Measurements from ENCODE around the gene ZNF45. TPM values are rescaled to one million over a fixed set of nuclear protein-coding genes. Genes with fewer than 3 reads are reported as not detected.
"Not testable (repeated sequence)": the region's sequence is repeated elsewhere in the genome, so short reads cannot be mapped to it uniquely, and the experiment has no call there.

Gene ZNF45
- total RNA-seq, 1 donor from 2014 or later, result 3.3 TPM

DNA sequence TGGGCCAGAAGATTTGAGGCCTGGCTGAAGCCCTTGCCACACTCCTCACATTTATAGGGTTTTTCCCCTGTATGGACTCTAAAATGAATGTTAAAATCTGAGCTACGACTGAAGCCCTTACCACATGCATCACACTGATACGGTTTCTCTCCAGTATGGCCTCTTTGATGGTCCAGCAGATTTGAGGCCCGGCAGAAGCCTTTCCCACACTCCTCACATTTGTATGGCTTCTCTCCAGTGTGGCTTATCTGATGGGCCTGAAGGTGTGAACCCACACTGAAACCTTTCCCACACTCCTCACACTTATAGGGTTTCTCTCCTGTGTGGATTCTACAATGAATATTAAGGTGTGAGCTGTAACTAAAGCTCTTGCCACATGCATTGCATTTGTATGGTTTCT, 21.0 kb downstream of the ZNF45 start:
- DNase-seq (ENCODE audit: low spot score) (no peak), ATAC-seq (no peak)

DNA sequence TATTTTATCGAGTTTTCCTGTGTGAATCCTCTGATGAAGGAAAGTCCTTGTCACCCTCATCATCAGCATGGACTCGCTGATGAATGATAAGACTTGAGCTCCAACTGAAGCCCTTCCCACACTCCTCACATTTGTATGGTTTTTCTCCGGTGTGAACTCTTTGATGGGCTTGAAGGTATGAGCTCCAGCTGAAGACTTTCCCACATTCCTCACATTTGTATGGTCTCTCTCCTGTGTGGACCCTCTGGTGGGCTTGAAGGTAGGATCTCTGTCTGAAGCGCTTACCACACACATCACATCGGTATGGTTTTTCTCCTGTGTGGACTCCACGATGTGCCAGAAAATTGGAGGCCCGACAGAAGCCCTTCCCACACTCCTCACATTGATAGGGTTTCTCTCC, 21.7 kb downstream of the ZNF45 start:
- no peak for DNase-seq (ENCODE audit: low spot score)
- ATAC-seq, result no peak

DNA sequence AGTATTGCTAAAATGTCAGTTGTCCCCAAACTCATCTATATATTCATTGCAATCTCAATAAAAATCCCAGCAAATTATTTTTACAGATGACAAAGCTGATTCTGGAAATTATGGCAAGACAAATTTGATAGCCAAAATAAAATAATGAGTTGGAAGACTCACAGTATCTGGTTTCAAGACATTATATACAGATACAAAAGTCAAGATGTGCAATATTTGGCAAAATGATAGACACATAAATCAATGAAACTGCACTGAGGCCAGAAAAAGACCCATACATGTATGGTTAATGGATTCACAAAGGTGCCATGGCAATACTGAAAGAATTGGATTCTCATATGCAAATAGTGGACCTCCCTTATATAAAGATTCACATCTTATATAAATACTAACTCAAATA, 24.2 kb downstream of the ZNF45 start:
- ATAC-seq, result no peak

DNA sequence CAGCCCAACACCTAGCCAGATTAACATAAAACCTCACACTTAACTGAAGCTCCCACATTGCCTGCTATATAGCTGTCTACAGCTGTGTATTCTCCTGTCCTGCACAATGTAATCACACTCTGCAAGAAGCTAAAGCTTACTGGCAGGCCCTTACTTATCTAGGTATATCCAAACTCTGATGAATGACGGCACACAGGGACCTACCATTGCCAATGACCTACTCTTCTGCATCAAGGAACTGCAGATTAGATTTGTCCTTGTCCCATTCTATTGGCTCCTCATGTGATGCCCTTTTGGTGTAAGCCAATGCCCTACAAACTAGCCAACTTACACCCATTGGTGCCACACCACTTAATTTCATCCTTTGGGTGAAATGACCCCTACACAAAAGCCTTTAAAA, 26.4 kb downstream of the ZNF45 start:
- ATAC-seq (no peak), DNase-seq (ENCODE audit: low spot score) (no peak)

More for the DNA sequence above, 24.2 kb downstream of the ZNF45 start:
- no peak for DNase-seq (ENCODE audit: low spot score)

DNA sequence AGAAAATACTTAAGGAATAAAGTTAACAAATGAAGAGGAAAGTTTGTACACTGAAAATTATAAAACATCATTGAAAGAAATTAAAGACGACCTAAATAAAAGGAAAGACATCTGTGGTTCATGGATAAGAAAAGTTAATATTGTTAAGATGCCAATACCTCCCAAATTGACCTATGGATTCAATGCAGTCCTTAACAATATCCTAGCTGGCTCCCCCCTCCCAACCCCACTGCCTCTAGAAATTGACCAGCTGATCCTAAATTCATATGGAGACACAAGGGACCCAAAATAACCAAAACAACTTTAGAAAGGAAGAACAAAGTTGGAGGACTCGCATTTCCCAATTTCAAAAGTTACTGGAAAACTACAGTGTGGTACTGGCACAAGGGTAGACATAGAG, 28.3 kb downstream of the ZNF45 start:
- ATAC-seq, result no peak
- no peak for DNase-seq (ENCODE audit: low spot score)

DNA sequence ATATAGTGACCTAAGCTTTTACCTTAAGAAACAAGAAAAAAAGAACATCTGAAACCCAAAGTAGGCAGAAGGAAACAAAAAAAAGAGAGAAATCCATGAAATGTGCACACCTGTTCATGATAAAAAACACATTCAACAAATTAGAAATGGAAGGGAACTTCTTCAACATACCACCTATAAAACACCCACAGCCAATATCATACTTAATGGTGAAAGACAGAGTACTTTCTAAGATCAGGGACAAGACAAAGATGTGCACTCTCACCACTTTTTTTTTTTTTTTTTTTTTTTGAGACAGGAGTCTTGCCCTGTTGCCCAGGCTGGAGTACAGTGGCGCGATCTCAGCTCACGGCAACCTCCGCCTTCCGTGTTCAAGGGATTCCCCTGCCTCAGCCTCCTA, 29.2 kb downstream of the ZNF45 start:
- no peak for ATAC-seq
- no peak for DNase-seq (ENCODE audit: low spot score)

DNA sequence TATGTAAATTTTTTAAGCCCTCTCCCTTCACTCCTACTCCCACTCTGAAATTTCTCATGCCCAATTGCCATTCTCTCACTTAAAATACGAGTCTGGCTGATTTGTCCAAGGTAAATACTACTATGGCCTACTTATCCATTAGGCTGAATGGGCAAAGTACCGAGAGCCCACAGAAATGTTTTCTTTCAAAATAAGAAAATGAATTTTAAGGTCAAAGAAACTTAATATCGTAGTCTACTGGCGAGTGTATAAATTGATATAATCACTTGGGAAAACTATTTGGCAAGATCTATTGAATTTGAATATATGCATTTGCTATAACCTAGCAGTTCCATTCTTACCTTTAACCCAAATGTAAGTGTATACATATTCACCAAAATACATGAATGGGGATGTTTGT, 32.7 kb downstream of the ZNF45 start:
- DNase-seq (ENCODE audit: low spot score) (no peak), ATAC-seq (no peak)

DNA sequence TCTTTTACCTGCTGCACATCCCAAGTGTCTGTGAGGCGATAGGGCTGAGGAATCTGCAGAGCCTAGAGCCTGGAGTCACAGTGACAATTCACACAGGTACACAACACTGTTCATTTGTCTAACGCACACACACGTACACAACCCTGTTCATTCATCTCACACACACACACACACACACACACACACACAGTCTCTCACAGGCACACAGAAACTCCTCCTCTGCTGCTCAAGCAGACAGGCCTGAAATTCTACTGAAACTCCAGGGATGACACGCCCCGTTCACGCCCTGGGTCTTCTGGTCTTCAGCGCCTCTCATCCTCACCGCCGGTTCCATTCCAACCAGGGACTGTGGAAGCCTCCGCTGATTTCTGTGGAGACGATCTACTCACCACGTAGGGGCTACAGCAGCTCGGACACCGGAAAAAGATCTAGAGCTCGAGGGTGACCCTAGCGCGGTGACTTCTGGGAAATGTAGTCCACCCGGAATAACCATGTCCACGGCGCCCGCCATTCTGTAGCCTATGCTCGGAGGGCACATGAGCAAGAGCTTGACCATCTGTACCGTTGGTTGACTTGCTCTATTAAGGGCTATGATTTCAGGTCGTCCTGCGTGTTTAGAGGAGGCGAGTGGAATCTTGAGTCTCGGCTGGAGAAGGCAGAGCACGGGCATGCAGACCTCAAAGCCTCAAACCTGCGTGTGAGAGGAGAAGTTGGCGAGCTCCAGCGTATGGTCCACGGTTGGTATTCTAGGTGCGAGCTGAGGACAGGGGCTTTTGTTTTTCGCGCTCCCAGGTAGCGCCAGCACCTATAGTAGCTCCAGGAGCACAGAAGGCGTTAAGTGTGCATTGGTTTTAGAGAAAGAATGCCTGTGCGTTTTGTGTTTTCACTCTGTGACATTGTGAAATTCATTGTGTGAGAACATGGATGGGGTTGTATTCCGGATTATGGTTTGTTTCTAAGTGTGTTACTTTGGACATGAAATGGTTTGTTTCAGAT, 33.4 kb downstream of the ZNF45 start:
- DNase-seq (ENCODE audit: low spot score) (peak; percentile 84), ATAC-seq (peak; percentile 100)

DNA sequence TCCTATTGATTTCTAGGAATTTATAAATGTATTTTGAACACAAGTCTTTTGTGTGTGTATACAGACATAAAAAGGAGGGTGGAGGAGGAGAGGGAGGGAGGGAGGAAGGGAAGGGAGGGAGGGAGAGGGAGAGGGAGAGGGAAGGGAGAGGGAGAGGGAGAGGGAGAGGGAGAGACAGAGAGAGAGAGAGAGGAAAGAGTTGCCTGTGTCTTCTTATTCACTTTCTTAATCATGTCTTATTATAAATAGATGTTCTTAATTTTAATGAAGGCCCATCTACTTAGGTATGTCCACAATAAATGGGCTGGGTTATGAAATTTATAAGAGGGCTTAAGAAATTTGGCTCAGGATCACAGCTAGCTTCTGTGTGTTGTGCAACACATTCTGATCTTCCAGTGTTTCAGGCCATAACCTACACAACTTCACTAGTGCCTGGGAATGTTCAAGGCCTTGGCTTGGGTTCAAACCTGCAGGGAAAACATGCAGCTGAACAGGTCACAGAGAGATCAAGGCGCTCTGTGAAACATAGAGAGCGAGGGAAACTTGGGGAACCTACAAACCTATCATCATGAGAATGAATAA, 39.3 kb downstream of the ZNF45 start:
- no peak for DNase-seq (ENCODE audit: low spot score)
- no peak for ATAC-seq

DNA sequence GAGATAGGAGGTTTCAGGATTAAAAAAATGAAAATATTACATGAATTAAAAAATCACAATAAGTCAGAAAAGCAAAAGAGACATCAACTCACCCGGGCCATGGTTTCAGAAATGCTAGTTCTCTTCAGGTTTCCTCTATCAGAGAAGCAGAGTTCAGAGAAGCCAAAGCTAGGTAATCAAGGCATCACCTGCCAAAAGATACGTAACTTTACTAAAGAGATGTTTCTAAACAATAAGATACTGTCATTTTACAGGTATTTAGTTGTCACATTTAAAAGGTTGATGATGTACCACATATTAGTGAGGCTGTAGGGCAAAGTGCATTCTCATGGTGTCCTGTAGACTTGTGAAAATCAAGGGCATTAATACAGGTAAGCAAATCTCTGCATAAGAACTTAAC, 51.2 kb downstream of the ZNF45 start, which contains the start of gene ZNF404:
Gene ZNF404, minus strand, starts transcription at position 101 of the 400 bp plus-strand sequence.
- no peak for ATAC-seq
- DNase-seq (ENCODE audit: low spot score), result no peak

DNA sequence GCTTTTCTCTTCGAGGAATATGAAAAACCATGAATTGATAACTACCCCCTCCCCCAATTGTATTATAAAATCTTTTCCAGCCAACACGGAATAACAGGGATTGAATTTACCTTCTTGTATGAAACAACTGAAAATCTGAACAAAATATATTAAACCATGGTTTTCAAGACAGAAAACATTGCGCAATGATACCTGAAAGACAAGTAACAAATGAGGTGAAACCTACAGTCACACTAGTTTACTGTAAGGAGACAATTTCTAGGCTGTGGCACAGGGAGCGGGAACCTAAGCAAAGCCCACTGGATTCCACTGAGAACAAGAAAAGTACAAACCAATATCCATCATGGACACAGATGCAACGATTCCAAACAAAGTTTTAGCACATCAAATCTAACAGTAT, 54.6 kb downstream of the ZNF45 start:
- ATAC-seq, result no peak
- no peak for DNase-seq (ENCODE audit: low spot score)

DNA sequence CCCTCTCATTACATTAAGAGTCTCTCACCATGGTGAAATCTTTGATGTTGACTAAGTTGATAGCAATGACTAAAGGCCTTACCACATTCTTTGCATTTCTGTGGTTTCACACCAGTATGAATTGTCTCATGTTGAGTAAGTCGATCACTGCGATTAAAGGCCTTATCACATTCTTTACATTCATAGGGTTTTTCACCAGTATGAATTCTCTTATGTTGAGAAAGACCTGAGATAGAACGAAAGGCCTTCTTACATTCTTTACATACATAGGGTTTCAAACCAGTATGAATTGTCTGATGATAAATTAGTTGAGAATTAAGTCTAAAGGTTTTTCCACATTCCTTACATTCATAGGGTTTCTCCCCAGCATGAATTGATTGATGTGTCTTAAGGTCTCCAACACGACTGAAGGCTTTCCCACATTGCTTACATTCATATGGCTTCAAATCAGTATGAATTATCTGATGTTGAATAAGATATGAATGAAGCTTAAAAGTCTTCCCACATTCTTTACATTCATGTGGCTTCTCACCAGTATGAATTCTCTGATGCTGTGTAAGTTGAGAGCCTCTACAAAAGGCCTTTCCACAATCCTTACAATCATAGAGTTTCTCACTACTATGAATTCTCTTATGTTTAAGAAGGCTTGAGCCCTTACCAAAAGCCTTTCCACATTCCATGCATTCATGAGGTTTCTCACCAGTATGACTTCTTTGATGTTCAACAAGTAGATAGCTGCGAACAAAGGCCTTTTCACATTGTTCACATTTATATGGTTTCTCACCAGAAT, 62.3 kb downstream of the ZNF45 start:
- ATAC-seq, result no peak
- no peak for DNase-seq (ENCODE audit: low spot score)

DNA sequence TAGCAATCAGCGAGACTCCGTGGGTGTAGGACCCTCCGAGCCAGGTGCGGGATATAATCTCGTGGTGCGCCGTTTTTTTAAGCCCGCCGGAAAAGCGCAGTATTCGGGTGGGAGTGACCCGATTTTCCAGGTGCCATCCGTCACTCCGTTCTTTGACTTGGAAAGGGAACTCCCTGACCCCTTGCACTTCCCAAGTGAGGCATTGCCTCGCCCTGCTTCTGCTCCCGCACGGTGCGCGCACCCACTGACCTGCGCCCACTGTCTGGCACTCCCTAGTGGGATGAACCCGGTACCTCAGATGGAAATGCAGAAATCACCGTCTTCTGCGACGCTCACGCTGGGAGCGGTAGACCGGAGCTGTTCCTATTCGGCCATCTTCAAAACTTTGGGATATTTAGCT, 68.2 kb downstream of the ZNF45 start:
- not testable (repeated sequence) for DNase-seq (ENCODE audit: low spot score); ATAC-seq

Other genes with a start within 250 kb of the ZNF45 start
- not detected for gene IRGC, start 219.2 kb downstream of the ZNF45 start, total RNA-seq
- gene SMG9, start 180.3 kb downstream of the ZNF45 start, total RNA-seq, result 13.2 TPM
- gene KCNN4, start 154.3 kb downstream of the ZNF45 start, total RNA-seq, result 0.43 TPM
- gene LYPD5, start 132.8 kb downstream of the ZNF45 start, total RNA-seq, result not detected
- gene ZNF283, start 108.0 kb downstream of the ZNF45 start, total RNA-seq, result 2.6 TPM
- gene ZNF404, start 51.3 kb downstream of the ZNF45 start, total RNA-seq, result 0.40 TPM
- 2.9 TPM for gene ZNF221, start 15.9 kb upstream of the ZNF45 start, total RNA-seq
- gene ZNF155, start 48.9 kb upstream of the ZNF45 start, total RNA-seq, result 2.7 TPM
- gene ZNF230, start 67.7 kb upstream of the ZNF45 start, total RNA-seq, result 1.7 TPM
- 0.96 TPM for gene ZNF222, start 90.1 kb upstream of the ZNF45 start, total RNA-seq
- gene ZNF223, start 116.8 kb upstream of the ZNF45 start, total RNA-seq, result 1.2 TPM
- 0.68 TPM for gene ZNF284, start 136.9 kb upstream of the ZNF45 start, total RNA-seq
- 9.7 TPM for gene ZNF224, start 159.1 kb upstream of the ZNF45 start, total RNA-seq
- 1.8 TPM for gene ZNF225, start 178.1 kb upstream of the ZNF45 start, total RNA-seq
- 3.6 TPM for gene ZNF234, start 206.3 kb upstream of the ZNF45 start, total RNA-seq
- gene ZNF226, start 229.8 kb upstream of the ZNF45 start, total RNA-seq, result 8.3 TPM